Upper lobe of left lung (tissue), 6 donors: ENCODE data around the gene FSTL1. TPM values are rescaled to one million over a fixed set of nuclear protein-coding genes. Genes with fewer than 3 reads are reported as not detected.

Experiments
- ATAC-seq, 2 donors: fragments of 200-7000 bp; cut with Tn5 transposase; one replicate each; pipeline ENCODE4 v1.9.1; 2022; ENCODE audit warnings: mild to moderate bottlenecking in 2 of 2, moderate library complexity in 2 of 2; ENCODE audit not compliant: low FRiP score in 2 of 2
- DNase-seq, 2 donors: peaks; one replicate each; pipeline ENCODE4 v3.0.0-alpha.2; 2019 to 2020
- H3K27ac ChIP-seq, 4 donors: fragments of 200-600 bp; sonication (generic); one replicate each; pipeline ENCODE4 v1.5.1; 2016 to 2019
- H3K27me3 ChIP-seq, 4 donors: fragments of 200-600 bp; sonication (generic); one replicate each; pipeline ENCODE4 v1.5.1; 2017 to 2019
- H3K36me3 ChIP-seq, 4 donors: fragments of 200-600 bp; sonication (generic); one replicate each; pipeline ENCODE4 v1.5.1; 2016 to 2019
- H3K4me1 ChIP-seq, 4 donors: fragments of 200-600 bp; sonication (generic); one replicate each; pipeline ENCODE4 v1.5.1; 2018 to 2019
- H3K4me3 ChIP-seq, 4 donors: fragments of 200-600 bp; sonication (generic); one replicate each; pipeline ENCODE4 v1.5.1; 2017 to 2019; ENCODE audit warnings: mild to moderate bottlenecking in 2 of 4, moderate library complexity in 1 of 4
- H3K9me3 ChIP-seq, 4 donors: fragments of 200-600 bp; sonication (generic); one replicate each; pipeline ENCODE4 v1.5.1; 2018 to 2019
- CTCF ChIP-seq, 6 experiments: fragments of 450-650 bp in 4 of 6; fragments of 200-600 bp in 2 of 6; sonication (generic) in 2 of 6; IDR thresholded peaks; one replicate each; pipeline ENCODE4 v1.5.1; 2016 to 2019; ENCODE audit warnings: antibody characterized with exemption in 6 of 6
- EP300 ChIP-seq, 4 donors: sonication (generic); formaldehyde crosslinking; IDR thresholded peaks; one replicate each; pipeline ENCODE4 v1.5.1; 2017; ENCODE audit warnings: antibody characterized with exemption in 4 of 4, control low read depth in 2 of 4
- POLR2A ChIP-seq, 4 donors: fragments of 450-650 bp; IDR thresholded peaks; one replicate each; pipeline ENCODE4 v1.5.1; 2016 to 2017; ENCODE audit warnings: antibody characterized with exemption in 4 of 4, mild to moderate bottlenecking in 2 of 4
- POLR2AphosphoS5 ChIP-seq, 2 donors: sonication (generic); formaldehyde crosslinking; IDR thresholded peaks; one replicate each; pipeline ENCODE4 v1.5.1; 2017; ENCODE audit warnings: antibody characterized with exemption in 2 of 2
- WGBS, 2 donors: methylation state at CpG; one replicate each; pipeline ENCODE4 v1.1.5; 2017 to 2018; 5-methylcytosine and 5-hydroxymethylcytosine counted together
- total RNA-seq, 6 donors: library from RNA; depleted of rRNA in 4 of 6; stranded (reverse); fragments of >200 nt in 4 of 6; gene quantifications; one replicate each; pipeline versions ENCODE4 v1.1.0 to v1.2.1, GENCODE V29; 2016 to 2021
- donor health status: DM: no; HTN: no; CAD: no; lungs with moderate emphysema.
- donor health status: DM: no; HTN: yes; CAD: no; lungs with severe emphysema.

The FSTL1 gene
- total RNA-seq, 6 donors from 2014 or later = 35.6 to 480 (median 120) TPM

GRCh38 chr3:120487191-120487650 is 36.4 kb upstream of the FSTL1 start:
- ATAC-seq (peak; percentile 49 to 94), DNase-seq (no peak)
- no peaks in the 10 kb centered on the region for H3K36me3 ChIP-seq
- H3K4me3 ChIP-seq = no peak overlapping the region
- H3K9me3 ChIP-seq = no peaks in the 10 kb centered on the region
- TF ChIP-seq POLR2A (IDR thresholded peaks at IDR 0.05) (no peak), POLR2AphosphoS5 (IDR thresholded peaks at IDR 0.05) (no peak), EP300 (IDR thresholded peaks at IDR 0.05) (no peak), CTCF (IDR thresholded peaks at IDR 0.05) (no peak)
- 54 to 72% methylated on average over 3 of the region's 3 CpGs for WGBS, 2 donors
- no peaks in the 10 kb centered on the region for H3K27me3 ChIP-seq
- no peak overlapping the region for H3K27ac ChIP-seq
- H3K4me1 ChIP-seq = no peaks in the 10 kb centered on the region

DNA sequence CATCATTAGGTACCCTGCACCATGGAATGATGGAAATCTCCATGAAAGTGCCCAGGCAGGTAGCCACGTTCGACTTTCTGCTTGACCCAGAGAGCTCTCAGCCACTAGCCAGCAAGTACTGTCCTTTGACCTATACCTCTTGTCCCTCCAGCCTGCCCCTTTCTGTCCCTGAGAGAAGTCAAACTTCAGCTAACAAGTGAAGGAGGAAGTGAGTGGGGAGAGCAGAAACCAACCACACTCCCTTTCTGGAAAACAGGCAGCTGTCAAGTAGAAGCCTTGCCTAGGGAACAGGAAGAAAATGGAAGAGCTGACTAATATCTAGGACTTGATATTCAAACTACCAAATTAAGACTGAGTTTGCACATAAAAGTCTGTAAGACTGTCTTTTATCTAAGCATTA is 30.3 kb upstream of the FSTL1 start:
- DNase-seq (no peak), ATAC-seq (no peak)
- Histone ChIP-seq H3K27me3 (no peaks in the 10 kb centered on the region), H3K4me3 (no peak overlapping the region), H3K4me1 (no peaks in the 10 kb centered on the region), H3K27ac (no peak overlapping the region), H3K9me3 (no peaks in the 10 kb centered on the region), H3K36me3 (no peaks in the 10 kb centered on the region)
- 79 to 82% methylated on average over 2 of the region's 2 CpGs for WGBS, 2 donors
- TF ChIP-seq POLR2AphosphoS5 (IDR thresholded peaks at IDR 0.05) (no peak), CTCF (IDR thresholded peaks at IDR 0.05) (no peak), EP300 (IDR thresholded peaks at IDR 0.05) (no peak), POLR2A (IDR thresholded peaks at IDR 0.05) (no peak)

GRCh38 chr3:120477781-120478180 is 27.0 kb upstream of the FSTL1 start:
- Histone ChIP-seq H3K36me3 (no peaks in the 10 kb centered on the region), H3K4me3 (no peak overlapping the region), H3K9me3 (no peaks in the 10 kb centered on the region), H3K27me3 (no peaks in the 10 kb centered on the region), H3K27ac (no peak overlapping the region), H3K4me1 (no peaks in the 10 kb centered on the region)
- 73 to 86% methylated on average over 4 of the region's 4 CpGs for WGBS, 2 donors
- DNase-seq = no peak
- TF ChIP-seq POLR2AphosphoS5 (IDR thresholded peaks at IDR 0.05) (no peak), CTCF (IDR thresholded peaks at IDR 0.05) (no peak), POLR2A (IDR thresholded peaks at IDR 0.05) (no peak), EP300 (IDR thresholded peaks at IDR 0.05) (no peak)
- ATAC-seq = no peak

DNA sequence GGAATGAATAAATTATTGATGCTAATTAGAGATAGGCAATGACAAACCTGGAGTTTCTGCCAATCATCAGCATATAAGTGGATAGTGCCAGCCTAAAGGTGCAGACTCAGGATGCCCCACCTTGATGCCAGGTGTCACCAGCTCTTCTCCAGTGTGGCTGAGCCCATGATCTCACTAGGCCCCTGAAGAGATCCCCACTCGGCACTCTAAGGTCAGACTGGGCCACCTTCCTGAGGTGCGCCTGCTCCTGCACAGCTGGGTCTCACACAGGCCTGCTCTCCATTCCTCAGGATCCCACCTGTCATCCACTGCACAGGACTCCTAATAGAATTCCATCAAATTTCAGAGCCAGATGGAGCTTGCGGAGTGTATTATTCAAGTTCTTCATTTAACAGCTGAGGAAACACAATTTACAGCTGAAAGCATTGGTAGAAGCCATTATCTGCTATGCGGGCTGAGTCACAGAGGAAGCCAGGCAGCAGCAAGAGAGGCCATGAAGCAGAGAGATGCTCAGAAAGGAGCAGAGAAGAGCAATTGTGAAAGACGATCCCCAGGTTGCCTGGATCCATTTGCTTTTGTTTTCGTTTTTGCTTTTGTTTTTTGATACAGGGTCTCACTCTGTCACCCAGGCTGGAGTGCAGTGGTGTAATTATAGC is 25.1 kb upstream of the FSTL1 start:
- H3K4me1 ChIP-seq = no peaks in the 10 kb centered on the region
- H3K4me3 ChIP-seq = no peak overlapping the region

More for the DNA sequence above, 25.1 kb upstream of the FSTL1 start:
- H3K27me3 ChIP-seq = no peaks in the 10 kb centered on the region
- no peaks in the 10 kb centered on the region for H3K9me3 ChIP-seq
- no peak overlapping the region for H3K27ac ChIP-seq
- H3K36me3 ChIP-seq = no peaks in the 10 kb centered on the region
- DNase-seq (no peak), ATAC-seq (no peak)
- 86 to 89% methylated on average over 6 of the region's 6 CpGs for WGBS, 2 donors
- TF ChIP-seq CTCF (IDR thresholded peaks at IDR 0.05) (no peak), POLR2AphosphoS5 (IDR thresholded peaks at IDR 0.05) (no peak), POLR2A (IDR thresholded peaks at IDR 0.05) (no peak), EP300 (IDR thresholded peaks at IDR 0.05) (no peak)
